HG03045 (cell line): ENCODE measurements around the gene TP53BP2.
"Not testable (repeated sequence)": the region's sequence is repeated elsewhere in the genome, so short reads cannot be mapped to it uniquely, and the experiment has no call there.

Experiments used
- ATAC-seq: cut with Tn5 transposase; IDR thresholded peaks from one replicate; pipeline ENCODE4 v1.9.1; 2021; ENCODE audit warnings: mild to moderate bottlenecking, moderate library complexity; ENCODE audit not compliant: unreplicated experiment

TP53BP2 gene

GRCh38 chr1:223831755-223832636, 13.8 kb downstream of the TP53BP2 start:
- ATAC-seq = no peak

- no peak for ATAC-seq
Measured at GRCh38 chr1:223829678-223830077, 16.1 kb downstream of the TP53BP2 start.

GRCh38 chr1:223828162-223828848, 17.4 kb downstream of the TP53BP2 start:
- ATAC-seq = no peak

- ATAC-seq = no peak
Measured at GRCh38 chr1:223827193-223827663, 18.5 kb downstream of the TP53BP2 start.

GRCh38 chr1:223825767-223826748, 19.7 kb downstream of the TP53BP2 start:
- no peak for ATAC-seq

- no peak for ATAC-seq
Measured at GRCh38 chr1:223824712-223825111, 21.0 kb downstream of the TP53BP2 start.

- ATAC-seq = no peak
Measured at GRCh38 chr1:223824287-223824686, 21.5 kb downstream of the TP53BP2 start.

GRCh38 chr1:223820971-223821370, 24.8 kb downstream of the TP53BP2 start:
- no peak for ATAC-seq

GRCh38 chr1:223820515-223820858, 25.3 kb downstream of the TP53BP2 start:
- no peak for ATAC-seq

GRCh38 chr1:223819730-223820514, 25.8 kb downstream of the TP53BP2 start:
- ATAC-seq = no peak

- ATAC-seq = not testable (repeated sequence)
Measured at GRCh38 chr1:223817265-223817664, 28.5 kb downstream of the TP53BP2 start.

GRCh38 chr1:223815865-223816264, 29.9 kb downstream of the TP53BP2 start:
- no peak for ATAC-seq

GRCh38 chr1:223815020-223815853, 30.5 kb downstream of the TP53BP2 start:
- ATAC-seq = no peak

GRCh38 chr1:223813645-223814044, 32.1 kb downstream of the TP53BP2 start:
- no peak for ATAC-seq

- no peak for ATAC-seq
Measured at GRCh38 chr1:223811634-223812101, 34.1 kb downstream of the TP53BP2 start.

- no peak for ATAC-seq
Measured at GRCh38 chr1:223810586-223810985, 35.2 kb downstream of the TP53BP2 start.

- ATAC-seq = not testable (repeated sequence)
Measured at GRCh38 chr1:223809905-223810304, 35.8 kb downstream of the TP53BP2 start.

- ATAC-seq = no peak
Measured at GRCh38 chr1:223803211-223803610, 42.5 kb downstream of the TP53BP2 start.

- ATAC-seq = no peak
Measured at GRCh38 chr1:223802602-223803001, 43.1 kb downstream of the TP53BP2 start.
